SK-N-SH (cell line): ENCODE measurements around the gene HNRNPF.

Experiments used
- CTCF ChIP-seq: fragments of 200-600 bp; sonication (generic); IDR thresholded peaks from 2 replicates; pipeline ENCODE4 v1.6.1; 2017; ENCODE audit warnings: antibody characterized with exemption, mild to moderate bottlenecking, moderate library complexity
- EZH2phosphoT487 ChIP-seq: fragments of 200-600 bp; sonication (generic); IDR thresholded peaks from 2 replicates; pipeline ENCODE4 v1.6.1; 2017; ENCODE audit warnings: low read depth, mixed run types, mild to moderate bottlenecking, antibody characterized with exemption, moderate library complexity, borderline replicate concordance
- GATA2 ChIP-seq: sonication (generic); formaldehyde crosslinking; IDR thresholded peaks from 2 replicates; pipeline ENCODE4 v1.5.0; 2020; ENCODE audit warnings: mild to moderate bottlenecking, missing genetic modification reagents
- NRF1 ChIP-seq: IDR thresholded peaks from 2 replicates; pipeline ENCODE4 v1.6.1; 2012; ENCODE audit warnings: low read depth, mild to moderate bottlenecking, low read length
- REST ChIP-seq: IDR thresholded peaks from 2 replicates; pipeline ENCODE4 v1.6.1; 2012; ENCODE audit warnings: mild to moderate bottlenecking, low read depth, low read length, moderate library complexity
- RFX5 ChIP-seq: IDR thresholded peaks from 2 replicates; pipeline ENCODE4 v1.6.1; 2012; ENCODE audit warnings: mild to moderate bottlenecking, improper control_type of control experiment, low read length

GRCh38 chr10:43417950-43418768 lies 9.2 kb upstream of the HNRNPF start:
- TF ChIP-seq RFX5 (no peak), NRF1 (no peak), REST (no peak), EZH2phosphoT487 (no peak), GATA2 (CRISPR knock-in tag) (no peak), CTCF (no peak)
